Activated T-cell treated with anti-CD3 and anti-CD28 coated beads for 4 hours (primary cell): Measurements from ENCODE around the gene NR6A1.

Source experiments
- DNase-seq: peaks from one replicate; pipeline ENCODE4 v3.0.0-alpha.2; 2020

The NR6A1 gene

DNA sequence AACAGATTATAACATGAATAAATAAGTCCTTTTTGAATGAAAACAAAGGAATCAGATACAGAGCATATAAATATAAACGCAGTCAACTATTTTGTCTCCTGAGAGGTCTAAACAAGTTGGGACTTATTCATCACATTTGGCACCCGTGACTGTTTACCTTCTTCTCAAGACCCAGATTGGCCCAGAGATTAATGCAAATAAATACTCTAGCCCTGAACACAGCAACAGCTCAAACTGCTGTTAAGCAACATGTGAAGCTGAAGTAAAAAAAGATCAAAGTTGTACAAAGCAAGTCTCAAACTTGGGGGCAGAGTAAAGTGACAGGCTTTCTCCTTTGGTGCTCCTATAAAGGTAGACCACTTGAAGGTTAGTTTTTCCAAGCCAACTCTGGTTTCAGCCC is 168.9 kb downstream of the NR6A1 start:
- DNase-seq = no peak

- DNase-seq = no peak
Observed at GRCh38 chr9:124600407-124600806, 170.7 kb downstream of the NR6A1 start.

GRCh38 chr9:124599121-124599795 is 171.9 kb downstream of the NR6A1 start:
- no peak for DNase-seq

- DNase-seq = no peak
Observed at GRCh38 chr9:124598048-124598447, 173.1 kb downstream of the NR6A1 start.

GRCh38 chr9:124596172-124596839 is 174.8 kb downstream of the NR6A1 start:
- no peak for DNase-seq

- no peak for DNase-seq
Observed at GRCh38 chr9:124595743-124596142, 175.4 kb downstream of the NR6A1 start.

DNA sequence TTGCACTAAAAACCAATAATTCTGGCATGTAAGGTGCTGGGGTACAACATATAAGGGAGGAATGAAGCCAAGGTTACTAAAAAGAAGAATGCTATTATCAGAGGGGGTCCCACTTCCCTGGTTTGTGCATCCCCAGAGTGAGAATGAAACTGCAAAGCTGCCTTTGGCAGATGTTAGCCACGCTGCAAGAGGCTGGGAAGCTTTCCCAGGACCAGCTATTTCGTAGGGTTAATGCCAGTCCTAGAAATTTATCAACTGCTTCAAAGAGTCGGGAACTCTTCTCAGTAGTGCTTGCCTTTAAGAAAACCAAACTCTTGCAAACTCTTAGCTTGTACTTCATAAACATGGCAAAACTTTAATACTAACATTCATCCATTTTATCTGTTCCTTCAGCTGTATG is 176.4 kb downstream of the NR6A1 start:
- no peak for DNase-seq

GRCh38 chr9:124594225-124594624 is 176.9 kb downstream of the NR6A1 start:
- DNase-seq = no peak

GRCh38 chr9:124593651-124594058 is 177.5 kb downstream of the NR6A1 start:
- no peak for DNase-seq

DNA sequence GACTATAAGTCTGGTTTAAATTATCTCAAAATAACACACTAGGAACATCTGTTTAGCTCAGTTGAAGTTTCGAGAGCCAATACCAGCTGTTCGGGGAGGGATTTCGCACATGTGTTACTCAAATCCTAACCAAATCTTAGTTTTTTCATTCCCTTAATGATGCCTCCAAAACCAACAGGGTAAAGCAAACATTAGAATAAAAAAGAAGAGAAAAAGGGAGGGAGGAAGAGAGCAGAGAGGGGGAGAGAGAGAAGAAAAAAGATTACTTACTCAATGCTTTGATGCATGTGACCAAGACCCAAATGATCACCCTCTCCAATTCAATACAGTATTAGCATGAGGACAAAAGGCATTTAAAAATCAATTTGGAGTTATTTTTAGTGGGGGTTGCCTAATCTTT is 177.9 kb downstream of the NR6A1 start:
- DNase-seq = no peak

GRCh38 chr9:124590889-124591641 is 180.0 kb downstream of the NR6A1 start:
- DNase-seq = no peak

DNA sequence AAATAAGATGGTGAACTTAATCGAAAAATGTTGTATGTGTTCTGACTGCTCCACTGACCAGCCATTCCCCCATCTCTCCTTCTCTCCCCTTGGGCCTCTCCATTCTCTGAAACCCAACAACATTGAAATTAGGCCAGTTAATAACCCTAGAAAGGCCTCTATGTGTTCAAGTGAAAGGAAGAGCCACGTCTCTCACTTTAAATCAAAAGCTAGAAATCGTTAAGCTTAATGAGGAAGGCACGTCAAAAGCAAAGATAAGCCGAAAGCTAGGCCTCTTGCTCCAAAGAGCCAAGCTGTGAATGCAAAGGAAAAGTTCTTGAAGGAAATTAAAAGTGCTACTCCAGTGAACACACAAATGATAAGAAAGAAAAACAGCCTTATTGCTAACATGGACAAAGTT is 186.5 kb downstream of the NR6A1 start:
- DNase-seq = no peak

- no peak for DNase-seq
Observed at GRCh38 chr9:124583134-124583533, 188.0 kb downstream of the NR6A1 start.

DNA sequence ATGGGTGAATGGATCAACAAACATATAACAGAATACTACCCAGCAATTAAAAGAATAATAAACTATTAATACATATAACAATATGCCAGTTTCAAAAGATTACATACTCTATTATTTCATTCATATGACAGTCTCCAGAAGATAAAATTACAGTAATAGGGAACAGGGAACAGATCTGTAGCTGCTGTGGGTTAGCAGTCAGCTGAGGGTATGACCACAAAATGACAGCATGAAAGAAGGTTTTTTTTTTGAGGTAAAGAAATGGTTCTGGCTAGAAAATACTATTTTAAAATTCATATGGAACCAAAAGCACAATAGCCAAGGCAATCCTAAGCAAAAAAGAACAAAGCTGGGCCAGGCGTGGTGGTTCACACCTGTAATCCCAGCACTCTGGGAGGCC is 190.9 kb downstream of the NR6A1 start:
- DNase-seq = no peak

GRCh38 chr9:124576751-124577150 is 194.4 kb downstream of the NR6A1 start:
- DNase-seq = no peak

DNA sequence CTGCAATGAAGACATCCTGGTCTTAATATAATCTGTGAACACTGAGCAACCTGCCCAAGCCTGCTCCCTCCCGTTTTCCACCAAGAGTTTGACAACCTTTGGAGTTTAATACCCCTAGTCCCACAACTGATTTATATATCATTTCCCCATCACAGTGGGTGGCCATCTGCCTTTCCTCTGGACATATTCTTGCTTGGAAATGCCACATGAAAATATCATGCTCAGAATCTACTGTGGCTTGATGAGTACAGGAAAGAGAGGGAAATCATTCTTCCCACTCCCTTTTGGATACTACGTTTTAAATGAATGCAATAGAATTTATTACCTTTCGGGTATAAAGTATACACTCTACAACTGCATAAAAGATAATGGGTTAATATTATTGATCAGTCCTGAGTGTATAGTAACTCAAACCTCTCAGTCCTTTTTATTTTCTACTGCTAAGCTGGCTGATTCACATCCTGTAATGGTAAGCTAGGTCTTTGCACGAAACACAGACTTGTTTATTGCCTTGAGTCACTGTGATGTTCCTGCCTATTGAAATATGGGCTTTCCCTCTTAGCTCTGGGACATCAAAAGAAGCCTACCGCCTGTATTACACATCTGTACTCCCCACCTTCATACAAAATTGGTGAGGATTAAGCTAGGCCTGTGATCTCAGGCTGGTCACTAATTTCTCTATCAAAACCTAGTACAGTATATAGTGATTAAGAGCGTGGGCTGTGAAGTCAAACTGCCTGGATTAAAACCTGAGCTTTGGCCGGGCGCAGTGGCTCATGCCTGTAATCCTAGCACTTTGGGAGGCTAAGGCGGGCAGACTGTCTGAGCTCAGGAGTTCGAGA is 196.4 kb downstream of the NR6A1 start:
- DNase-seq = no peak

- DNase-seq = no peak
Observed at GRCh38 chr9:124570942-124571666, 200.0 kb downstream of the NR6A1 start.

- no peak for DNase-seq
Observed at GRCh38 chr9:124569942-124570341, 201.2 kb downstream of the NR6A1 start.

DNA sequence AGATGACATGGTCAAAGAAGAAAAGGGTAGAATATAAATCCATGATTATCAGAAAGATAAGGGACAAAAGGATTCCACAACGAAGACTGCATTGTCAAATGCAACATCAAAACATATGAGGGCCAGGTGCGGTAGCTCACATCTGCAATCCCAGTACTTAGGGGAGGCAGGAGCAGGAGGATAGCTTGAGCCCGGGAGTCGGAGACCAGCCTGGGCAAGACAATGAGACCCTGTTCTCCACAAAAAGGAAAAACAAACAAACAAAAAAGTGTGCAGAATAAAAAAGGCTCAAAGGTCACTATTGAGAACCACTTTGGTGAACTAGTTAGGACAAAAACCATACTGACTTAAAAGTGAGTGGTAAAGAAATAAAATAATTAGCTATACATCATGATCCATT is 203.7 kb downstream of the NR6A1 start:
- DNase-seq = no peak

DNA sequence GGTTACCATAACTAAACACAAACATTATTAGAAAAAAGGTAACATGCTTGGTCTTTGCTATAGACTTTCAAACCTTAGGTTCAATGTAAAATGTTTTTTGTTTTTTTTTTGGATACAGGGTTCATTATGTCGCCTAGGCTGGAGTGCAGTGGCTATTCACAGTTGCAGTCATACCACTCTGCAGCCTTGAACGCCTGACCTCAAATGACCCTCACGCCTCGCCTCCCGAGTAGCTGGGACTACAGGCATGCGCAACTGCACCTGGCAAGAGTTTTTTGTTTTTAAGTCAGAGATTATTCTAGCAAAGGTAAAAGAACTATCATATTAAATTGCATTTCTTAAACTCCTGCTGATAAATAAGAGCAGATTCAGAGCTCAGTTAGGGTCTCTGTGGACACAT is 208.8 kb downstream of the NR6A1 start:
- DNase-seq = no peak

DNA sequence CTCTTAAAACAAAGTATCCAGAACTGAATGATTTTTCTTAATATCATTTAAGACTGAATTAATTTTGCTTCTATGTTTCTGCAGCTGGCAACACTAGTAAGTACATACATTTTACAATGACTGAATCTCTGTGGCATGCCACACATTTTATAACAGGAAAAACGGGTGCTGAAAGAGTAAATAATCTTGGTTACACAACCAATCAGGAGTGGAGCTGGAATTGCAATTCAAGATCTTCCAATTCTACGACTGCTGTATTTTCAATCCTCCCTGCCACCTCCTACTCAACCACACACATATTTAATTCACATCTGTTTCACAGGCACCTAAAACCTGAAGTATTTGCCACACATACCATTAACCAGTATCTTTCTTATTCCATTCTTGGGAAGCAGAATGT is 211.2 kb downstream of the NR6A1 start:
- DNase-seq = no peak

DNA sequence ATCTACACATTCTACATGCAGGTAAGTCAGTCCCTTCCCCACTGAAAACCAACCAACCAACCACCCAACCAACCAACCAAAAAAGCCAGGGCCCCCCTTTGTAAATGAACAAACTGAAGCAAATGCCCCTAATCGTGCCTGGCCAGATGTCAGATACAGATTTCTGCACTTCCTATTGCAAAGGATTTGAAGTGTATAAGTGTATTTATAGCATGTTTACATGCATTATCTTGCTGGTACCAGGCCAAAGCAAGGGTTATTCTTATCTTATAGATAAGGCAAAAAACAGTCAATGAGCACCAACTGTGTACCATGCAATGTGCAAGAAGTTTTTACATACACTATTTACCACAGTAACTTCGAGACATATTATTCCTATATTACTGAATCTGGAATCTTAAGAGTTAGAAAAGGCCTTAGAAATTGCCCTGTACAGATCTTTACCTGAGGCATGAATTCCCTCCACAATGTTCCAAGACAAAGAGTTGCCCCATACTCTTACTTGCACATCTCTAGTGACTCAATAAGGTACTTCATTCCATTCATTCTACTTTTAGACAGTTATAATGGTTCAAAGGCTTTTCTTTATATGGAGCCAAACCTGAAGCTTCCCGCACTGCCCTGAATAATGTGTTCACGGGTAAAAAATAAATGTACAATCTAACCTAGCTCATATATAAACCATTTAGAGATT is 212.2 kb downstream of the NR6A1 start:
- no peak for DNase-seq
